GM18499 (cell line): ENCODE results near the gene ANTXR1.

Experiments
- ATAC-seq: cut with Tn5 transposase; IDR thresholded peaks from one replicate; pipeline ENCODE4 v1.9.1; 2021; ENCODE audit warnings: moderate number of reproducible peaks; ENCODE audit not compliant: insufficient read depth, unreplicated experiment

The ANTXR1 gene

DNA sequence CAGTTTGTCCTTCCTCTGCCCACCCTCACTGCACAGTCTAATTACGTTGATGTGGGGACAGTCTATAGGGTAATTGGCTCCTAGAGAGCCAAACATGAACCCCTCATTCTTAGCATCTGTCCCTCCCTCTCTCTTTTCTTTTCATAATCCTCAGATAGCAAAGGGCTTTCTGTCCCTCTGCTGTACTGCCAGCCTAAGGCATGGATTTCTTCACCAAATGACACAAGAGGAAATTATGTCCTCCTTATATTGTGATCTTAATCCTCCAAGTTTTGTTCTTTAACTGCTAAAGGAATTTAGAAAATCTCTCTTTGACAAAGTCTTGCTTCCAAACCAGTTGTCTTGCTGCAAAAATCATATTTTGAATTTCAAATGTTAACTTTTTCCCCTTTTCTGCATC, 18.5 kb downstream of the ANTXR1 start:
- ATAC-seq: no peak

DNA sequence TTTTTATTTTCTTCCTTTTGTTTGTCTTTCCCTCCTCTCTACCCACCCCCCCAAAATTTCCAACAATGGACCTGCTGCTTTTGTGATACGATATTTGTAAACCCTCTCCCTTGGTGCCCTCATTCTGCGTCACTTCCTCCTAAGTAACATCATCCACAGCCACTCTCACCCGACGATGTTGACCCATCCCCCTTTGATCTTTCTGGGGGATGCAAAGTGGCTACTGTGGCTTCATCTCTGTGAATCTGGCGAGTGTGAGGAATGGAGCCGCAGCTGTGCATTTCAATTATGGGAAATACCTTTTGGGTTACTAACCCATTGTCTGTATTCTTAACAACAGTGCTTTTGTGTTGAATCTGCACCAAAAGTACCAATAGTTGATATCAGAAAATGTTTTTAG, 19.4 kb downstream of the ANTXR1 start:
- ATAC-seq: no peak

DNA sequence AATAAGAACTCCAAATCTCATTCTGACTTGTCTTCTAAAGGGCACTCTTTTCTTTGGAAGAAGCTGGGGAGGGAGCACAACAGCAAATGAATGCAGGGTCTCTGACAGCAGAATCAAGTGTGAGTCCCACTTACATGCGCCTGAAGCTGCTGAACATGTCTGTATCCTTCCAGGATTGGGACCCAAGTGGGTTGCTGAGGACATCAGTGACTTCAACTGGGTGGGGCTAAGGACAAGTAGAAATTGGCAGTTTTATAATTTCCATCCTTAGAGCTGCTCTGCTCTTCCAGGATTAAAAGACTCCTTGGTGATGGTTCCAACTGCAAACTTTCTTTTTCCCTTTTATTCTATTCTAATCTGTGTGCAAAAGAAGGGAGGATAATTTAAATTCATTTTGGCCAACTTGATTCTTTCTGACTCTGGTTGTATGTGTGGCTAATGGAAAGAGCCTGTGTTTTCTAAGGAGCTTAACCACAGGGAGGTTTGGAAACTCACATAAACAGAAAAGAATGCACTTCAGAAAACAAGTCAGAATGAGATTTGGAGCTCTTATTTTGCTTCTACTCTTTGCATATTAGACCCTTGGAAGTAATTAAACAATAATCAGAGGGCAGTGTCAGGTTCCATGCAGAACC, 20.6 kb downstream of the ANTXR1 start:
- ATAC-seq: no peak

- no peak for ATAC-seq
These were observed 21.1 kb downstream of the ANTXR1 start for GRCh38 chr2:69034122-69034521.

DNA sequence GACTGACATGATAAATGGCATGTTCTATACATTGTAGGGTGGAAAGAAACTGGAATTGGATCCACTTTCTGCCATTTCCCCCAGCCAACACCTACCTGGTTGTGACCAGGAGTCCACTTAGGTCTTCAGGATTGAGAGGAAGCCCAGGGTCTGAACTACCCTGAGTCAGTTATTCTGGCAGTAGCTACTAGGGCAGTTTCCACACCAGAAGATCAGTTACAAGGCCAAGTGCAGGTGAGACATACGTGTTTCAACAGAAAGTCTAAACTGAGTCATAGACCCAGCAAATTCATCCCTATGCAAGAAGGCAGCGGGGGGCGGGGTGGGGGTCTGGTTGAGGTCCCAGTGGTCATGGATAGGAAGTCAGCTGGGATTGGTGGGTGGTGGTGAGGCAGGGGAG, 21.9 kb downstream of the ANTXR1 start:
- no peak for ATAC-seq

GRCh38 chr2:69036926-69037325, 23.9 kb downstream of the ANTXR1 start:
- no peak for ATAC-seq

DNA sequence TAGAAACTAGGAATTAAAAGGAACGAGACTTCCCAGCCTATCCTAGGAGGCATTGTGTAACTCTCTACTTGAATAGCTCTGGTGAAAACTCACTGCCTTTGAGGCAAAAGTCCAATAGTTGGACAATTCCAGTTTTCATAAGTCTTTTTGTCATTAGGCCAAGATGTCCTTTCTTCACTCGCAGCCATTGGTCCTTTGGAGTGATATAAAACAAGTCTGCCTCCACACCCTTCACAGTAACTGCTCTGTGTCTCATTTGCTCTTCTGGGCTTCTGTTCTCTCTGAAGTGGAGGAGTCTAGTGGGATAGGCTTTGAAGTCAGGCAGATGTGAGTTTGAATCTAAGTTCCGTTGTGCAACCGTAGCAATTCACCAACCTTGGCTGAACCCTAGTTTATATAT, 28.2 kb downstream of the ANTXR1 start:
- no peak for ATAC-seq

- ATAC-seq: no peak
These were observed 30.9 kb downstream of the ANTXR1 start for GRCh38 chr2:69043736-69044400.

DNA sequence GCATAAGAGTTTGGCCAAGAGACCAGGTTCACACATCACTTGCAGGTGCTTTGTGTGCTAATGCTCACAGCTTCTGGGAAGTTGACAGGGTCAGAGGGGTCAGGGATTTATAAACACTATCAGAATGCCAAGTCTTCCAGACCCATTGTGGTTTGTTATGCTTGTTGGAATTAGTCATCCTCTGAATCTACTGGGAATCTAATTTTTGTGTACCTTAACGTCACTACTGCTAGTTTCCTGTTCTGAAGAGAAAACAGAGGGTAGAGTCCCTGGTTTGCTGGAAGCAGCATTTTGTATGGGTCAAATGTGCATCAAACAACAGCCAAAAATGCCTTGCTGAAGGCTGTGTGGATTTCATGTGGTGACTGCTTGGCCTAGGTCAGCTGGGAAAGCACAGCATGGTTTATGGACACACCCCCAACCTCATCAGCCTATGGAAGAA, 33.3 kb downstream of the ANTXR1 start:
- no peak for ATAC-seq

- ATAC-seq: no peak
These were observed 34.7 kb downstream of the ANTXR1 start for GRCh38 chr2:69047625-69048145.

- ATAC-seq: no peak
These were observed 37.8 kb downstream of the ANTXR1 start for GRCh38 chr2:69050802-69051201.

GRCh38 chr2:69053416-69053965, 40.5 kb downstream of the ANTXR1 start:
- no peak for ATAC-seq

GRCh38 chr2:69054431-69054830, 41.5 kb downstream of the ANTXR1 start:
- ATAC-seq: no peak

DNA sequence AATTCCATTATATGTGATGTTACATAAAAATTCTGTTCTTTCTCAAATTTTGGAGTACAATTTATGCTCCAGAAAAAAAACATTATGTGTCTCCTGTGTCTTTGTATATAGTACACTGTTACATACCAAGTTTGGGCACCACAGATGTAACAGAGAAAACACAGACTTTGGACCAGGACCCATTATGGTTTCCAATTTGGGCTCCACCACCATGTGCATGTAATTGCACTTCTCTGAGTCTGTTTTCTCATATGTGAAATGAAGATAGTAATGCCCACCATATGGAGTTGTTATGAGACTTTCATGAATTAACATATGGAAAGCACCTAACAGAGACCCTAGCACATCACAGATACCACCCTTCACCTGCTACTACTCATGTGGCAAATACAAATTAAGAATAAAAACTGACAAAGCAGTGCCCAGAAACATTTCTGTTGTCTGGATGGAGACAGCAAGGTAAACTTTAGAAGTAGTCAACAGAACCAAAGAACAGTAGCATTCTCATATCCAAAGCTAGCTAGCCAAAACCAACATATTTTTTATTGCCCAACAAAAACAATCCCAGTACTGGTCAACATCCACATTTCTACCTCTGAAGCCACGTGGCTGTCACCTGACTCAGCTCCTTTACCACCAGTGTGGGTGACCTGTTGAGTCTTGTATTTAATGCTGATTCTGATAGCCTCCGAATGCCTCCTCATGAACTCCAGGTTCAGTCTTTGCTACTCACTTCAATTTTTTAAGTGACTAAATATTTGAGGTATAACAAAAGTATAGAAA, 42.9 kb downstream of the ANTXR1 start:
- no peak for ATAC-seq

DNA sequence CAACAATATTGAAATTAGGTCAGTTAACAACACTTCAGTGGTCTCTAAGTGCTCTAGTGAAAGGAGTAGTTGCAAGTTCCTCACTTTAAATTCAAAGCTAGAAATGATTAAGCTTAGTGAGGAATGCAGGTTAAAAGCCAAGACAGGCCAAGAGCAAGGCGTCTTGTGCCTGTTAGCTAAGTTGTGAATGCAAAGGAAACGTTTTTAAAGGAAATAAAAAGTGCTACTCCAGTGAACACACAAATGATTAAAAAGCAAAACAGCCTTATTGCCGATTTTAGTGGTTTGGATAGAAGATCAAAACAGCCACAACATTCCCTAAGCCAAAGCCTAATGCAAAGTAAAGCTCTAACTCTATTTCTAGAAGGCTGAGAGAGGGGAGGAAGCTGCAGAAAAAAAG, 44.7 kb downstream of the ANTXR1 start:
- no peak for ATAC-seq

DNA sequence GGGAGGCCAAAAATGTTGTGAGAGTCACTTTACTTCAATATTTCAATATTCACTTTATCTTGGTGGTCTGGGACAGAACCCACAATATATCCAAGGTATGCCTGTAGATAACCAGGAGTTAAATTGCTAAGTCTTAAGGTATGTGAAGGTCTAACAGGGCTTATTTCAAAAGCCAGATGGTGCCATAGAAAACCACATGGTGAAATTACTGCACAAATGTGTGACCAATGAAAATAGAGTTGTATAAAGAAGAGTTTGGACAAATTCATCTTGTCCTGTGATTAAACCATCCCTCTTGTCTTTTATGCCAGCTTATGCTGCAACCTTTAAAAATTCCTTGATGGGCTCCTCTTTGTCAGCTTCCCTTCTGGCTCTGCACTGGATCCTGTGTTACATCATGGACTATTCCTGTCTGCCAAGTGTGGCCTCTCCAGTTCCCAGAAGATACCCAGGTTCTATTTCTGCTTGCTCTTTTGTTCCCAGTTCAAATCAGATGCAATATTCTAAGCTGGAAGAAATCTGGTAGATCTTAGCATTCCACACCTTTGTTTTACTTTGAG, 46.8 kb downstream of the ANTXR1 start:
- ATAC-seq: no peak

DNA sequence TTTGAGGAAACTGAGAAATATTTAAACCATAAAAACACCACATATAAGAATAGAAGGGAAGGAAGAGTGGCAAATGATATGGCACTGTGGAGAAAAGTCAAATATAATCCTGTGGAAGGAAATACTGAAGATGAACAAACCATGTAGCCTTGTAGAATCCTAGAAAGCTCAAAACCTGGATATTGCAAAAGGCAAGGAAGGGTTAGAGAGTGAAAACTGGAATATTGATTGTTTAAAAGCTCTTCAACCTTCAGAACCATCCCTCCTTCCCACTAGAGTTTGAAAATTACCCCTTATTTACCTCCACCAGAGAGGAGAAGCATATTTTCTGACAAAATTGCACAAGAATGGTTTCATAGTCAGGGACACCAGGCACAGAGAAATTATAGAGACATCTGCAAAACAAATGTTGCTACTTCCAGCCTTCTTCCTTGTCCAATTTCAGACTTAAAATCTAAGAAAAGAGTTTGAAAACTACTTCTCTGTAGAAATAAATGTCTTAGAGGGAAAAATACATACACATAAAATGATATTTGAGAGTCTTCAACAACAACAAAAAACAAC, 48.0 kb downstream of the ANTXR1 start:
- no peak for ATAC-seq

- ATAC-seq: no peak
These were observed 48.5 kb downstream of the ANTXR1 start for GRCh38 chr2:69061525-69061924.

DNA sequence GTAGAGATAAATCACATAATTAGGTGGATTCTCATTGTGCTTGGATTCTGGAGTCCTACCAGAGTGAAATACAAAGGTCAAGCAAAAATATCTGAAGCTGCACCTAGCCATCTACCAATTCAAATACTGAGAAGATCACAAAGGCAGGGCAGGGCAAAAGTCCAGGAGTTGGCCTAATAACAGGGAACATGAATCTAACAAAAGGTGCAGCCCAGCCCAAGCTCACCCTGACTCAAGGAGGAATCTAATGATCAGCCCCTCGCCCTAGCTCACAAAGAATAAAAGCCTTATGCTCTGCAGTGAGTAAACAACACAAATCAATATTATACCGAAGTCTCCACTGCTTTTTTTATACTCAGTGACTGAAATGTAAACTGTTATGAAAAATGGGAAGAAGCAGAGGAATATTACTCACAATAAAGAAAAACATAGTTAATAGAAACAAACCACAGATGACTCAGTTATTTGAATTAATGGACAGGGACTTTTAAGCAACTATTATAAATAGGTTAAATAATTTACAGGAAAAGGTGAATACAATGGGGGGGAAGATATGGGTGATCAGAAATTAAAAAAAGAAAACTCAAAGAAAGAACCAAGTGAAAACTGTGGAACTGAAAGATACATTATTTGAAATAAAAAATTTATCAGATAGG, 49.5 kb downstream of the ANTXR1 start:
- no peak for ATAC-seq
